HG02852 (cell line): ENCODE measurements around the gene CISTR.
A peak's percentile ranks its signal among the peaks of the same experiment; 100 is the strongest.
"Not testable (repeated sequence)": the region's sequence is repeated elsewhere in the genome, so short reads cannot be mapped to it uniquely, and the experiment has no call there.

Experiments
- ATAC-seq: cut with Tn5 transposase; IDR thresholded peaks from one replicate; pipeline ENCODE4 v1.9.1; 2021; ENCODE audit warnings: mild to moderate bottlenecking, moderate library complexity; ENCODE audit not compliant: unreplicated experiment

CISTR gene

DNA sequence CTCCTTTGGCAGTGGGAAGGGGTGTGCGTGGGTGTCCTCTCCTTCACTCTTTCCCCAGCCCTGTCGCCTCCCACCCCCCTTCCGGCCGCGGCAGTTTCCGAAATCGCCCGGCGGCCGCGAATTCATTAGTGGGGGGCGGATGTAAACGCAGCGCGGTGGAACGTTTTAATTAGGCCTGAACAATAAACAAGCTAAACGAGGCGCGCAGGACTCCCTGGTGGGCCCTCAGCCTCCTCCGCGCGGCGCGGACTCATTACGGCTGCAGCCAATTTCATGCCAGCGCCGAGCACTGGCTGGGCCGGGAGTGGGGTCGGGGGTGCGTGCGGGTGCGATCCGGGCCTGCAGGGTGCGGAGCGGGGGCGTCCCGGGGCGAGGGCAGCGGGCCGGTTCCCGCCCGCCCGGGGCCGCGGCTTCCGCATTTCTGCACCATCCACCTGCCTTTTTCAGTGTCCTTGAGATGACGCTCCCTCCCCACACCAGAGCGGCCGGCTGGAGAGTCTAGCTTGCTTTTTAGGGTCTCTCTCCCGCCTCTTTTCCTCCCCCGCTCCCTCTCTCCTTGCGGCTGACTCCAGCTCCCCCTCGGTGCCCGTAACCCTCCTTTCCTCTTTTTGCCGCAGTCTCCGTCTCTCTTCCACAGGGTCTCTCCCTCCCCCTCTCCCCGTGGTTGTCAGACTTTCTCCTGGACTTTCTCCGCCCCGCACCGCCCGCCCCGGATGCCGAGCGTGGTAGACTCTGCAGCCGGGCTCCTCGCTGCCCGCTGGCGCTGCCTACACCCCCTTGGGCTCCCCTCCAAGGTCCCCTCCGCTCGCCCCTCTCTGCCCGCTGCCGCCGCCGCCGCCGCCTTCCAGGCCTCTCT is at the start of gene CISTR:
Gene CISTR (minus strand): TSS at position 644 of the 856 bp plus-strand sequence.
- peak; percentile 32 for ATAC-seq

DNA sequence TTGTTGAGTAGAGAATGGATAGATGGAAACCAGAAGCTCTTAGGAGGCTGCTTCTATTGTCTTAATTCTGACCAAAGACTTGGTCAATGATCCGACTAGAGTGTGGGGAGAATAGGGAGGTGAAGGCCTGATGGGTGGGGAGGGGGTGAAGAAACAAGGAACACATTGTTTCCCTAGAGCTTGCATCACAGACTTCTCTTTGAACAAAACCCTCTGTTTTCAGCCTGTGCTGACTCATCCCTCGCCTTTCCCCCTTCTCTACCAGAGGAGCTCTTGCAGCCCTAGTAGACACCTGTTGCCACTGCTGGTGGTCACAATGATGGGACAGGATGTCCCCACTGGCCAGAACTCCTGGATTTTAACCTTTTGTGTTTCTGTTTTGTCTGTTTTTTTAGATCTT is 46.8 kb upstream of the CISTR start:
- no peak for ATAC-seq

DNA sequence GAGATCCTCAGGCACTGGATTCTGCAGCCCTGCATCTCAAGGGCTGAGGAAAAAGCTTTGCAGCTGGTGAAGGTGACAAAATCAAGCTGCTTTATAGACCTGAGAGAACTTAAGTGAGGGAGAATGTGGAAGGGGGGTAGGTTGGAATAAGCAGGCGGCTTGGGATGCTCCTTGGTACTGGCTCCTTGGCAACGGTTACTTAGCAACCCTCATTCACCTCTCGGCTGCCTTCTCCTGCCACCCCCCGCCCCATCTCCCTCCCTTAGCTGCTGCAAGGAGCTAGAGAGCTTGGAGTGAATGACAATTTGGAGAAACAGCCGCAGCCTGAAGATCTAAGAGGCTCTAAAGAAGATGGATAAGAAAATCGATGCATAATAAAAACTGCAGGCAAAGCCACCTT is 44.1 kb upstream of the CISTR start:
- ATAC-seq, result no peak

DNA sequence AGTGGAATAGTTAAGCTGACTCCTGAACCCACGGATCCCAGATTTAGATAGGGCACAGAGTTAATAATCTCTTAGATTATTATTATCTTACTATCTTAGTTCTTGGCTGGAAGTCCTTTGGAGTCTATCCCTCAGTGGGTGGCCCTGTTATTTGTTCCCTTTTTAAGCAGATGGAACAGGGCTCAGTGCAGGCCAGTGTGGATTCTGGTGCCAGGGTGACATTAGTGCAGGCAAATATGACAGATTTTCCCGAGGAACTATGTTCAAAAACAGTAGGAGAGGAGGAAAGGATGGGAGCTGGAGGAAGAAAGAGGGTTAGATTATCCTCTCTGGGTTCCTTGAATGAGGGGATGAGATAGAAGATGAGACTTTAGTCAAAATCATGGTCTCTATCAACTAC is 41.4 kb upstream of the CISTR start:
- ATAC-seq, result no peak

- no peak for ATAC-seq
Observed at GRCh38 chr12:53791735-53792326, 40.1 kb upstream of the CISTR start.

DNA sequence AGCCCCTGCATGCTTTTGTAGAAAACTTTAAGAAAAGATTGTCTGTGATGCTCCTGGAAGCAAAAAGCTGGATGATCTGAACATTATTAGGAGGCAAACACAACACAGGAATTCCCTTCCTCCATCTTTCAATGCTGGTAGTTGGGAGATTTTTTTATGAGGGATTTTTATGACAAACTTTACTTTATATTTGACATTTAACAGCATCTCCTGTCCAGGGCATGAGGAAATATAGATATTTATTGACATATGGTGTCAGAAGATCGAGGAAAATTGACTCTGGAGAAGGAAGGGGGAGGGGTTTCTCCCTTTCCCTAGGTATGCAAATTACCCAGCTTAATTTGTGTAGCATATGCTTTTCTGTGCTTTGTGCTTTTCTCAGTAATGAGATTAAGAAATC is 37.8 kb upstream of the CISTR start:
- no peak for ATAC-seq

DNA sequence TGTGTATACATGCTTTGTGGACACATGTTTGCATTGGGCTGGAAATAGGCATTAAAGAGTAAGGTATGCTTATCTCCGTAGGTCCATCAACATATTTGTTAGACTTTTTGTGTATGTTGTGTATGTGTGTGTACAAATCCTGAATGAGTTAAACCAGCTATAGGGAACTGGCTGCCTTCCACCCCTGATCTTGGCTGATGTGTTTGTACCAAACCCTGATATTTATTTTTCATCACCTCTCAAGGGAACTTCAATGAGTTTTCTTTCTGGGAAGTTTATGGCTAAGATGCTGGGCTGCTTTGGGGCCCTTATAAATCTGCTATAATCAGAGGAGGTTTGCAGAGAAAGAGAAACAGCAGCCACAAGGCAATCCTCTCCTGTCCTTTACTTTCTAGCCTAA is 37.1 kb upstream of the CISTR start:
- ATAC-seq, result no peak

GRCh38 chr12:53786411-53786810 is 34.6 kb upstream of the CISTR start:
- ATAC-seq, result no peak

- no peak for ATAC-seq
Observed at GRCh38 chr12:53785161-53785560, 33.4 kb upstream of the CISTR start.

GRCh38 chr12:53782093-53782703 is 30.4 kb upstream of the CISTR start:
- no peak for ATAC-seq

DNA sequence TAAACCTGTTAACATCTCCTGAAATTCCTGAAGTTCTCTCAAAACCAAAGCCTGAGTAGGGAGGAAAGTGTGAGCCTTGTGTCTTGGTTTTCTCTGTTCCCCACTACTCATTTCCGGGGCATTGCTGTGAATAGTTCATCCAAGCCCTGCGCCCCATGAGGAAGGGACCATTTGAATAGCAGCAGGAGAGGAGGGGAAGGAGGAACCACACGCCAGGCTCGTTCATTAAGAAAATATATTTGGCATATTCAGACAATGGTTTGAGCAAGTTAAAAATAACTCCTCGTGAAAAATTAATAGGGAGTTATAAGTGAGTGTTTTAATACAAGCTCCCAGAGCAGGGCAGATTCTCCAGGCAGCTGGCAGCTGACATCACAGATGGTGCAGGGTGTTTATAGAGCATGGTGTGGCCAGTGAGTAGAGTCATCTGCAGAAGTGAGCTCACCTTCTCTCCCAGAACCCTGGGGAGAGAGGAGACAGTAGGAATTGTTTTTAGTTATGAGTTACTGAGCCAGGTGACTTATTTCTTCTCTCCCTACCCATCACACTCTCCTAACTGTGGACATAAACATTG is 29.5 kb upstream of the CISTR start:
- no peak for ATAC-seq

GRCh38 chr12:53780323-53780722 is 28.5 kb upstream of the CISTR start:
- ATAC-seq, result no peak

- ATAC-seq, result not testable (repeated sequence)
Observed at GRCh38 chr12:53779679-53780078, 27.9 kb upstream of the CISTR start.

DNA sequence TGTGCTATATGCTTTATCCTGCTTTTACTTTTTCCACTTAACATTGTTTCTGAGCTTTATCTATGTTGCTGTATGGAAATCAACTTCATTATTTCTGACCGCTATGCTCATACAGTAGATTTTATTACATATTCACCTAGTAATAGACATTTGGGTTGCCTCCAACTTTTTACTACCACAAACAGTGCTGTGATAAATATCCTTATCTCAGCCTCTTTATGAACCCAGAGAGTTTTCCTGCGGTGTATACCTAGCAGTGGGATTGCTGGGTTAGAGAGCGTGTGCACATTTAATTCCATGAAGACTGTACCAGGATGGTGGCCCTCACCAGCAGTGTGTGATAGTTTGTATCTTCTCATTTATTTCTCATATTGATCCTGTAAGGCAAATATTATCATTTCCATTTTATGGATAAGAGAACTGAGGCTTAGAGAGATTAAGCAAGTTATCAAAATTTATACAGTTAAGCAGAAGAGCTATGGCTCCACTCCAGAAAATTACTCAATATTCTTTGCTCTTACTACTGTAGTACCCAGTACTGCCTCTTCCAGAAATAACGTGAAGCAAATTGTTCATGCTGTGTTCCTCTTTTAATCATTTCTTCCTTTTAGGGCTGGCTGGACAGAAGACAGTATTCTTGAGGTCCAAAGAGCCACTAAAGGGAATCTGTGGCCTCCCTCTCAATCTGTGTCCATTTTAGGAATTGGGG is 26.3 kb upstream of the CISTR start:
- no peak for ATAC-seq

GRCh38 chr12:53777412-53777811 is 25.6 kb upstream of the CISTR start:
- ATAC-seq, result no peak

DNA sequence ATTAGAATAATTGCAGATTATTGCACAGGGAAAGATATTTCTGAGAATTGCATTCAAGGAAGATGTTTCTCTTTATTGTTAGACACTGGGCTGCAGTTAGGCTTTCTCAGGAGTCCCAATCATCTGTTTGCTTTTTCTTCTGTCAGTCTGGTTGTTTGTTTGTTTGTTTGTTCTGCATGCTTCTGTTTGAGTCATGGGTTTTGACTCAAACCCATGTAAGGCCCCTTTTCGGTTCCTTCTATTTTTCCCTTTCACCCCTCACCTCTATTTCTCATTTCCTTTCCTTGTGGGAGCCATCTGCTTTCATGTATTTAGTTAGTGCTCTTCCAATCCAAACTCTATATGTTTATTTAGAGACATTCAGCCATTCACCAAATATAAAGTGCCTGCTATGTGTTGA is 25.1 kb upstream of the CISTR start:
- no peak for ATAC-seq

- no peak for ATAC-seq
Observed at GRCh38 chr12:53775478-53776145, 23.8 kb upstream of the CISTR start.

- no peak for ATAC-seq
Observed at GRCh38 chr12:53770281-53770680, 18.5 kb upstream of the CISTR start.

DNA sequence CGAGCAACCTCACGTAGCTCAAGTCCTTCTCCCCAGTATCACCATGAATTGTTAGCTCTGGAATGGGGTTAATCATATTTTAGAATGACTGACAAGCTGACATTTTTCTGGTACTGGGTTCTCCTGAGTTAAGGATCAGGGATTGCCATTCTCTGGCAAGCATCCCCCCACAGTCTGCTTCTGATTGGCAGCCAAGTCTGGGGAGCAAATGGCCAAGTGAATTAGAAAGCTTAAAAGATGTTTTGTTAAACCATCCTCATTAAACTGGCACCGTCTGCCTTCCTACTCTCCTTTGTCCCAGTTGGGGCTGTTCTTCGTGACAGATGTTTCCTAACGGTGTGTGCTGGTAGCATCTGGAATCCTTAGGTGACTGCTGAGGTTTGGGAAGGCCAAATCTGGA is 17.2 kb upstream of the CISTR start:
- ATAC-seq, result no peak

- ATAC-seq, result no peak
Observed at GRCh38 chr12:53766881-53767280, 15.1 kb upstream of the CISTR start.

- no peak for ATAC-seq
Observed at GRCh38 chr12:53765891-53766290, 14.1 kb upstream of the CISTR start.
